IMR-90 (cell line): ENCODE data around the gene FNDC4. TPM values are rescaled to one million over a fixed set of nuclear protein-coding genes. Genes with fewer than 3 reads are reported as not detected.
A peak's percentile ranks its signal among the peaks of the same experiment; 100 is the strongest.

Experiments used
- ATAC-seq: fragments of 200-7000 bp; cut with Tn5 transposase; 2 replicates; pipeline ENCODE4 v1.9.1; 2020; ENCODE audit warnings: low read depth, mild to moderate bottlenecking, moderate library complexity
- BruUV-seq: library from RNA; stranded (reverse); fragments of 400-500 nt; replicated peaks from 2 replicates; lab custom pipeline; 2021; lab: Mats Ljungman, UMichigan
- CTCF ChIA-PET: fragments of 300-600 bp; formaldehyde crosslinking; extraction: SDS; loops from one replicate; lab custom pipeline; 2021; ENCODE audit warnings: antibody characterized with exemption; lab: Yijun Ruan, JAX
- POLR2A ChIA-PET: fragments of 300-600 bp; sonication (Branson Sonifier 250); formaldehyde crosslinking; loops from one replicate; lab custom pipeline; 2022; ENCODE audit warnings: antibody characterized with exemption; ENCODE audit not compliant: unreplicated experiment; lab: Charles Lee
- DNase-seq: peaks from one replicate; pipeline ENCODE4 v3.0.0; 2013
- H2AFZ ChIP-seq: replicated peaks from 2 replicates; pipeline ENCODE3; 2013; ENCODE audit warnings: low read length, mild to moderate bottlenecking; ENCODE audit not compliant: poor library complexity
- H2AK5ac ChIP-seq: 2 replicates; pipeline ENCODE4 v1.6.1; 2013; ENCODE audit warnings: low read depth, low read length, inconsistent platforms
- H2AK9ac ChIP-seq: replicated peaks from 2 replicates; pipeline ENCODE3; 2013; ENCODE audit warnings: mild to moderate bottlenecking, low read depth, low read length, moderate library complexity; ENCODE audit not compliant: poor library complexity
- H2BK120ac ChIP-seq: 2 replicates; pipeline ENCODE4 v1.6.1; 2013; ENCODE audit warnings: low read depth, low read length, inconsistent platforms
- H2BK15ac ChIP-seq: 3 replicates; pipeline ENCODE4 v1.6.1; 2013; ENCODE audit warnings: low read depth, low read length, inconsistent platforms
- H2BK20ac ChIP-seq: 2 replicates; pipeline ENCODE4 v1.6.1; 2013; ENCODE audit warnings: low read depth, mild to moderate bottlenecking, inconsistent platforms, low read length, moderate library complexity
- H2BK5ac ChIP-seq: 2 replicates; pipeline ENCODE4 v1.6.1; 2013; ENCODE audit warnings: mild to moderate bottlenecking, low read depth, low read length, inconsistent platforms; ENCODE audit not compliant: poor library complexity, severe bottlenecking
- H3K14ac ChIP-seq: replicated peaks from 2 replicates; pipeline ENCODE4 v1.6.1; 2013; ENCODE audit warnings: low read depth, low read length, inconsistent platforms
- H3K18ac ChIP-seq: 2 replicates; pipeline ENCODE4 v1.6.1; 2013; ENCODE audit warnings: low read depth, low read length, control low read depth
- H3K23ac ChIP-seq: 2 replicates; pipeline ENCODE4 v1.6.1; 2013; ENCODE audit warnings: low read depth, low read length, inconsistent platforms
- H3K27ac ChIP-seq: 2 replicates; pipeline ENCODE4 v1.5.1; 2013; ENCODE audit warnings: mild to moderate bottlenecking, control low read depth, low read length; ENCODE audit not compliant: insufficient read depth
- H3K27me3 ChIP-seq: 2 replicates; pipeline ENCODE4 v1.6.1; 2013; ENCODE audit warnings: low read length; ENCODE audit not compliant: control insufficient read depth, insufficient read depth
- H3K36me3 ChIP-seq: 2 replicates; pipeline ENCODE4 v1.6.1; 2013; ENCODE audit warnings: low read length, mixed read lengths; ENCODE audit not compliant: control insufficient read depth, insufficient read depth
- H3K4ac ChIP-seq: 2 replicates; pipeline ENCODE4 v1.6.1; 2013; ENCODE audit warnings: low read depth, low read length, inconsistent platforms
- H3K4me1 ChIP-seq: 2 replicates; pipeline ENCODE4 v1.6.1; 2013; ENCODE audit warnings: low read length, mixed read lengths; ENCODE audit not compliant: control insufficient read depth, insufficient read depth
- H3K4me2 ChIP-seq: 2 replicates; pipeline ENCODE4 v1.6.1; 2013; ENCODE audit warnings: low read depth, mild to moderate bottlenecking, control low read depth, low read length, moderate library complexity
- H3K4me3 ChIP-seq: 2 replicates; pipeline ENCODE4 v1.5.1; 2013; ENCODE audit warnings: low read depth, mild to moderate bottlenecking, control low read depth, low read length, moderate library complexity; ENCODE audit not compliant: insufficient read depth
- H3K56ac ChIP-seq: 2 replicates; pipeline ENCODE4 v1.6.1; 2013; ENCODE audit warnings: low read length, inconsistent platforms; ENCODE audit not compliant: insufficient read depth; ENCODE audit errors: extremely low read depth
- H3K79me1 ChIP-seq, 2 experiments: 2 replicates each; pipeline ENCODE4 v1.6.1; 2013; ENCODE audit warnings: low read length in 2 of 2, inconsistent platforms in 1 of 2, low read depth in 1 of 2
- H3K9ac ChIP-seq: 2 replicates; pipeline ENCODE4 v1.6.1; 2013; ENCODE audit warnings: low read depth, low read length, control low read depth
- H3K9me1 ChIP-seq: 2 replicates; pipeline ENCODE4 v1.6.1; 2013; ENCODE audit warnings: low read length, inconsistent platforms; ENCODE audit not compliant: insufficient read depth
- H3K9me3 ChIP-seq: 2 replicates; pipeline ENCODE4 v1.6.1; 2013; ENCODE audit warnings: low read length; ENCODE audit not compliant: control insufficient read depth, insufficient read depth
- H4K20me1 ChIP-seq: 2 replicates; pipeline ENCODE4 v1.6.1; 2013; ENCODE audit warnings: low read length, inconsistent platforms; ENCODE audit not compliant: insufficient read depth
- H4K5ac ChIP-seq: 2 replicates; pipeline ENCODE4 v1.6.1; 2013; ENCODE audit warnings: mild to moderate bottlenecking, low read depth, low read length, control low read depth
- H4K8ac ChIP-seq, 2 experiments: 2 replicates each; pipeline ENCODE4 v1.6.1; 2013; ENCODE audit warnings: low read depth in 2 of 2, low read length in 2 of 2, control low read depth in 1 of 2, inconsistent platforms in 1 of 2
- H4K91ac ChIP-seq: 2 replicates; pipeline ENCODE4 v1.6.1; 2013; ENCODE audit warnings: low read depth, low read length, inconsistent platforms; ENCODE audit not compliant: insufficient read depth
- BHLHE40 ChIP-seq: fragments of 150-350 bp; IDR thresholded peaks from 2 replicates; pipeline ENCODE4 v1.6.1; 2016; ENCODE audit warnings: mild to moderate bottlenecking, low read depth, low read length
- CHD1 ChIP-seq: IDR thresholded peaks from 2 replicates; pipeline ENCODE4 v1.6.1; 2012; ENCODE audit warnings: low read depth, low read length, improper control_type of control experiment
- CTCF ChIP-seq: conservative IDR thresholded peaks from 2 replicates; pipeline ENCODE4 v1.5.1; 2012; ENCODE audit warnings: mild to moderate bottlenecking, low read depth, low read length, improper control_type of control experiment
- FOS ChIP-seq: fragments of 150-350 bp; IDR thresholded peaks from 2 replicates; pipeline ENCODE4 v1.6.1; 2016; ENCODE audit warnings: low read depth, low read length
- MAFK ChIP-seq: IDR thresholded peaks from 2 replicates; pipeline ENCODE4 v1.6.1; 2012; ENCODE audit warnings: low read depth, low read length, improper control_type of control experiment
- RFX5 ChIP-seq: IDR thresholded peaks from 2 replicates; pipeline ENCODE4 v1.8.0; 2012; ENCODE audit warnings: low read depth, mild to moderate bottlenecking, low read length, moderate library complexity
- WGBS, 2 experiments: methylation state at CpG; one replicate each; pipeline versions ENCODE4 v1.1.5 to v1.1.7; 2013; ENCODE audit warnings: missing lambda C conversion rate in 2 of 2; ENCODE audit not compliant: insufficient read length in 1 of 2; ENCODE audit errors: extremely low coverage in 2 of 2; 5-methylcytosine and 5-hydroxymethylcytosine counted together
- dilution Hi-C: fragments of 300-500 bp; cut with HindIII; formaldehyde crosslinking; loops from one replicate; pipeline ENCODE4 v1.14.3; 2018; ENCODE audit warnings: low sequenced_read_pairs; ENCODE audit not compliant: unreplicated experiment
- in situ Hi-C: fragments of 300-500 bp; cut with MboI; formaldehyde crosslinking; loops from 3 replicates; pipeline ENCODE4 v1.14.3; 2019; ENCODE audit warnings: low sequenced_read_pairs, inconsistent platforms, mixed read lengths
- intact Hi-C: fragments of 100-400 bp; cut with micrococcal nuclease; formaldehyde crosslinking; loops from 2 replicates; pipeline ENCODE4 v1.10.0; 2022
- polyA plus RNA-seq, 3 experiments: library from polyadenylated mRNA; depleted of rRNA; stranded (reverse); fragments of >200 nt; gene quantifications; 2 replicates each; pipeline ENCODE4 v1.2.3, GENCODE V29; 2012; ENCODE audit warnings: low replicate concordance in 1 of 3
- total RNA-seq: library from RNA; depleted of rRNA; stranded (reverse); fragments of >200 nt; gene quantifications from 2 replicates; pipeline ENCODE4 v1.2.3, GENCODE V29; 2012

FNDC4 gene
- total and polyA plus RNA-seq, 2 of the 4 experiments (the other 2 are of a cell fraction), result 7.3 to 11.1 TPM

DNA sequence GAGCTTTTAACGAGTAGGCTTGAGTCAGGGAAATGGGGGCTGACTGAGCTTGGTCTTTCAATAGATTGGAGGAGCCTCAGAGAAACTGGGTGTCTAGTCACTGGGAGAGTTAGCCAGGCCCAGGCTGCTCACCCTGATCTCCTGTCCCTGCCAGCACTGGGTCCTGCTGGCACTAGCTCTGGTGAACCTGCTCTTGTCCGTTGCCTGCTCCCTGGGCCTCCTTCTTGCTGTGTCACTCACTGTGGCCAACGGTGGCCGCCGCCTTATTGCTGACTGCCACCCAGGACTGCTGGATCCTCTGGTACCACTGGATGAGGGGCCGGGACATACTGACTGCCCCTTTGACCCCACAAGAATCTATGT lies 52.1 kb downstream of the FNDC4 start:
- peaks cover 4% of the 10 kb centered on the region for H4K20me1 ChIP-seq
- peaks cover 44% of the 10 kb centered on the region for H3K36me3 ChIP-seq
- ATAC-seq, result peak; percentile 15; the same call in 1 of the 2 replicates
- H3K4ac ChIP-seq, result no peak overlapping the region
- no peak overlapping the region for H3K14ac ChIP-seq
- no peak overlapping the region for H4K8ac ChIP-seq
- WGBS, 2 experiments, result 82% methylated on average over 6 of the region's 6 CpGs; no CpG with 5 or more reads in 1 of the 2 experiments
- no peak overlapping the region for H2BK15ac ChIP-seq
- BruUV-seq, result no TSS peak
- H3K9ac ChIP-seq, result no peak overlapping the region
- no peak overlapping the region for H2AK5ac ChIP-seq
- dilution Hi-C loops, result no loop called here
- no peaks in the 10 kb centered on the region for H3K27me3 ChIP-seq
- no peaks in the 10 kb centered on the region for H3K9me1 ChIP-seq
- intact Hi-C loops, result no loop called here
- H3K4me3 ChIP-seq, result no peak overlapping the region
- no peak overlapping the region for H2BK20ac ChIP-seq
- no peaks in the 10 kb centered on the region for H3K4me1 ChIP-seq
- H3K79me1 ChIP-seq, result no peaks in the 10 kb centered on the region; a peak in 1 of 4 replicates
- no peaks in the 10 kb centered on the region for H3K9me3 ChIP-seq
- H3K4me2 ChIP-seq, result no peak overlapping the region
- no peak overlapping the region for H2BK120ac ChIP-seq
- H2AFZ ChIP-seq, result no peak overlapping the region
- H2BK5ac ChIP-seq, result no peak overlapping the region
- CTCF ChIA-PET, result no interaction called here
- no peak overlapping the region for H3K18ac ChIP-seq
- no peak overlapping the region for H2AK9ac ChIP-seq
- DNase-seq, result no peak
- no peak overlapping the region for H3K56ac ChIP-seq
- TF ChIP-seq BHLHE40 (no peak), CTCF (no peak), RFX5 (no peak), MAFK (no peak), CHD1 (no peak), FOS (no peak)
- no peak overlapping the region for H3K23ac ChIP-seq
- POLR2A ChIA-PET, result no interaction called here
- H4K5ac ChIP-seq, result no peak overlapping the region
- no peak overlapping the region for H3K27ac ChIP-seq
- in situ Hi-C loops, result no loop called here
- no peak overlapping the region for H4K91ac ChIP-seq
